ENCODE data around the gene TRIM72.
"Not testable (repeated sequence)": the region's sequence is repeated elsewhere in the genome, so short reads cannot be mapped to it uniquely, and the experiment has no call there.

Gene TRIM72

DNA sequence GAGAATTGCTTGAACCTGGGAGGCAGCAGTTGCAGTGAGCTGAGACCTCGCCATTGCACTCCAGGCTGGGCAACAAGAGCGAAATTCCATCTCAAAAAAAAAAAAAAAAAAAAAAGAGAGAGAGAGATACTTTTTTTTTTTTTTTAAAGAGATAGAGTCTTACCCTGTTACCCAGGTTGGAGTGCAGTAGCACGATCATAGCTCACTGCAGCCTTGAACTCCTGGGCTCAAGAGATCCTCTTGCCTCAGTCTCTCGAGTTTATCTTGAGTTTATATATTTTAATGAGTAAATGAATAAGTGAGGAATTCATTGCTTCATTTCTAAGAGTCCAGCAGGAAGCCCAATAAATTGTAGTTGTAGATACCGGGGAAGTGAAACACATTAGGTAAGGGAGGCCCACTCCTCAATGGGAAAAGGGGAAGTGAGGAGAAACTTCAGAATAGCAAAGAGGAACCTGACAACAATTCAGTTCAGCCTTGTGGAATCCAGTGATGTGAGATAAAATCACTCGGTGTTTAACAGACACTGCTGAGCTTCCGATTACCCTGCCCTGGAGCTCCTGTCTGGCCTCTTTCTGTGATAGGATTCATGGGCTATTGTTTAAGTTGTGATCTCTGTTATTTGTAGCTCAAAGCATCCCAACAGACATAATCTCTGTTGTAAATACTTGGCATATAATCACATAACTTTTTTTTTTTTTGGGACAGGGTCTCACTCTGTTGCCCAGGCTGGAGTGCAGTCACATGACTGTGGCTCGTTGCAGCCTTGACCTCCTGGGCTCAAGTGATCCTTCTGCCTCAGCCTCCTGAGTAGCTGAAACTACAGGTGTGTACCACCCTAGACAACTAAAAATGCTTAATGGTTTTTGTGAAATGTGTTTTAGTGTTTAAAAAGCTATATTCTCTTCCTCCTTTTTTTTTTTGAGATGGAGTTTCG, 30.1 kb downstream of the TRIM72 start:
- H3K9me3 Mint-ChIP-seq: no peaks in the 10 kb centered on the region
- peaks cover 7 to 19% of the 10 kb centered on the region in 2 donors for H3K4me1 Mint-ChIP-seq
- H3K27me3 Mint-ChIP-seq: peaks cover 0 to 5% of the 10 kb centered on the region in 2 donors
- peak; percentile 96 to 97 for ATAC-seq (replicated peaks)
- no peak overlapping the region for H3K27ac Mint-ChIP-seq
- H3K4me3 Mint-ChIP-seq: peak overlapping the region in 1 of 2 donors; percentile 16
- peak; percentile 29 for DNase-seq
- H3K36me3 Mint-ChIP-seq: no peaks in the 10 kb centered on the region

DNA sequence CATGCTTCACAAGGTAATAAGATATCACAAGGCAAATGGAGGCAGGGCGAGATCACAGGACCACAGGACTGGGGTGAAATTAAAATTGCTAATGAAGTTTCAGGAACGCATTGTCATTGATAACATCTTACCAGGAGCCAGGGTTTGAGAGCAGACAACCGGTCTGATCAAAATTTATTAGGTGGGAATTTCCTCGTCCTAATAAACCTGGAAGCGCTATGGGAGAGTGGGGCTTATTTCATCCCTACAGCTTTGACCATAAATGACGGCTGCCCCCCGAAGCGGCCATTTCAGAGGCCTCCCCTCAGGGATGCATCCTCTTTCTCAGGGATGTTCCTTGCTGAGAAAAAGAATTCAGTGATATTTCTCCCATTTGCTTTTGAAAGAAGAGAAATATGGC, 31.7 kb downstream of the TRIM72 start:
- not testable (repeated sequence) for ATAC-seq (replicated peaks); H3K27ac Mint-ChIP-seq

DNA sequence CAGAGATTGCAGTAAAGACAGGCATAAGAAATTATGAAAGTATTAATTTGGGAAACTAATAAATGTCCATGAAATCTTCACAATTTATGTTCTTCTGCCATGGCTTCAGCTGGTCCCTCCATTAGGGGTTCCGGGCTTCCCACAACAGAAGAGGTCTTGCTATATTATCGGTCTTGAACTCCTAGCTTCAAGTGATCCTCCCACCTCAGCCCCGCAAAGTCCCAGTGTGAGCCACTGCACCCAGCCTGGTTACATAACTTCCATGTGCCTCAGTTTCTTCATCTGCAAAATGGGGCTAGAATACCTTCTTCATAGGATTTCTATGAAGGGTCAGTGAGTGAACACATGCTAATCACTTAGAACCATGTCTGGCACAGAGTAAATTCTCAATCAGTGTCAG, 32.4 kb downstream of the TRIM72 start:
- ATAC-seq (replicated peaks) (no peak), DNase-seq (no peak)
- Mint-ChIP-seq H3K27ac (no peak overlapping the region), H3K36me3 (no peaks in the 10 kb centered on the region), H3K9me3 (no peaks in the 10 kb centered on the region), H3K4me1 (peaks cover 9 to 27% of the 10 kb centered on the region in 2 donors), H3K27me3 (peaks cover 6 to 12% of the 10 kb centered on the region in 2 donors), H3K4me3 (no peak overlapping the region)

More for the DNA sequence above, 31.7 kb downstream of the TRIM72 start:
- DNase-seq, H3K36me3 Mint-ChIP-seq, H3K9me3 Mint-ChIP-seq, H3K4me3 Mint-ChIP-seq: not testable (repeated sequence)
- H3K27me3 Mint-ChIP-seq: peaks cover 6 to 12% of the 10 kb centered on the region in 2 donors
- H3K4me1 Mint-ChIP-seq: peaks cover 9 to 27% of the 10 kb centered on the region in 2 donors

DNA sequence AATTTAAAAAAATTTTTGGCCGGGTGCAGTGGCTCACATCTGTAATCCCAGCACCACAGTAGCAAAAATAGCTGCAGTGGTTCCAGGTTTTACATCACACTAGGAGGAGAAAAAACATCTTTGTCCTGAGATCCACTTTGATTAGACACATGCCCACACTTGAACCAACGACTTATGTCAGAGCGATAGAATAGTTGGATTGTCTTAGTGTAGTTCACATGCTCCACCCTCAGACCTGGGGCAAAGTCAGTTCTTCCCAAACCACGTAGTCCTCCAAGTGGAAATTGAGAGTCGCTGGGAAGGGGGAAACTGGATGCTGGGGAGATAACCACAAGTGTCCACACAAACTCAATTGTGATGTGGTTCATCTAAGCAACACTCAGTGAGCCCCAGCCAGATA, 34.4 kb downstream of the TRIM72 start:
- DNase-seq: no peak
- no peak for ATAC-seq (replicated peaks)
- Mint-ChIP-seq H3K36me3 (peaks cover 0 to 2% of the 10 kb centered on the region in 2 donors), H3K27ac (no peak overlapping the region), H3K4me3 (no peak overlapping the region), H3K9me3 (no peaks in the 10 kb centered on the region), H3K4me1 (peaks cover 9 to 29% of the 10 kb centered on the region in 2 donors), H3K27me3 (peaks cover 17 to 27% of the 10 kb centered on the region in 2 donors)

DNA sequence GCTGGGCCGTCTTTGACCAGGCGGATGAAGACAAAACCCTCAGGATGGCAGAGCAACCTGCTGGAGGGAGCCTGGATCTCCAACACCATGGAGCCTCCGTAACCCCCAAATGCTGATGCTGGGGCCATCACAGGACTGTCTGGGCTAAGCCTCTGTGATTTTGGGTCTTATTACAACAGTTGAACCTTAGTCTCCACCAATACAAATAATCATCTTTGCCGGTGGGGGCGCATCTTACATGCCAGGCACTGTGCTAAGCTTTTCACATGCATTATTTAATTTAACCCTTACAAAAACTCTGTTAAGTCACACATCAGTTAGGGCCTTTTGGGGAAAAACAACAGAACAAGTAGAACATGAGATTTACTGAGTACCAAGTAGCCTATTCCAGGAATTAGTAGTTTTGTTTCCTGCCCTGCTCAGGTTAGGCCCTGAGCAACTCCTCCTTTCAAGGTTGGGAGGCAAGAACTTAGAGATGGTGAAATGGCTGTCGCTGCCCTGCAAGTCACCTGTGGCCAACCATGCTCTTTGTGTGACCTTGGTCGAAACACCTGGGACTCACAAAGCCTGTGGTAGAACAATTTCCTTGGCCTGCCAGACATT, 37.0 kb downstream of the TRIM72 start:
- Mint-ChIP-seq H3K27me3 (peaks cover 22 to 27% of the 10 kb centered on the region in 2 donors), H3K4me3 (no peak overlapping the region), H3K36me3 (peaks cover 0 to 2% of the 10 kb centered on the region in 2 donors), H3K27ac (no peak overlapping the region), H3K9me3 (no peaks in the 10 kb centered on the region), H3K4me1 (peaks cover 14 to 27% of the 10 kb centered on the region in 2 donors)
- DNase-seq (no peak), ATAC-seq (replicated peaks) (no peak)

DNA sequence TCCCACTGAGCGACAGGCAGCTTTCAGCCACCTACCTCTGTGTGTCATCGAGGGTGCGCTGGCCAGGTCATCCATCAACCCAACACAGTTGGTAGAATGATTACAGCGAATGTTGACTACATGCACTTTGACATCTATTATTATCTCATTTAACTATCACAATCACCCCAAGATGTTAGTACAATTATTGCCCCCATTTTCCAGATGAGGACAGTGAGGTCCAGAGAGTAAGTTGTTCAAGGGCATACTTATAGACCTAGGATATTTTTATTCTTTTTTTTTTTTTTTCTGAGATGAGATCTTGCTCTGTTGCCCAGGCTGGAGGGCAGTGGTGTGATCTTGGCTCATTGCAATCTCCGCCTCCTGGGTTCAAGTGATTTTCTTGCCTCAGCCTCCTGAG, 37.5 kb downstream of the TRIM72 start:
- Mint-ChIP-seq H3K9me3 (no peaks in the 10 kb centered on the region), H3K27ac (no peak overlapping the region), H3K4me1 (peaks cover 14 to 27% of the 10 kb centered on the region in 2 donors), H3K36me3 (peaks cover 0 to 2% of the 10 kb centered on the region in 2 donors), H3K27me3 (peaks cover 22 to 27% of the 10 kb centered on the region in 2 donors), H3K4me3 (no peak overlapping the region)
- ATAC-seq (replicated peaks) (no peak), DNase-seq (no peak)

DNA sequence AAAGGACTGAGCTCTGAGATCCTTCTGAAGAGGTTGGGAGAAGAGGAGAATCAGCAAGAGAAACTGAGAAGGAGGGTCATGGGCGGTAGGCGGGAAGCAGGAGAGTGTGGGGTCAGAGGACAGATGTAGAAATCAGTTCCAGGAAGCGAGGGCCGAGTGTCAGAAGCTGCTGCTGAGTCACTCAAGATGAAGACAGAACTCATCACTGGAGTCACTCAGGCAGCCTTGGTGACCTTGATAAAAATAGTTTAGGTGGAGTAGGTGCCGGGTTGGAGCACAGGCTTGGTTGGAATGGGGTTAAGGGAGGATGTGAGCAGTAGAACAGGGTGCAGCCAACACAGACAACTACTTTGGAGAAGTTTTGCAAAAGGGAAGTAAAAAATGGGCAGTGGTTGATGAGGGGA, 39.7 kb downstream of the TRIM72 start:
- DNase-seq (no peak), ATAC-seq (replicated peaks) (peak; percentile 57 to 68)
- Mint-ChIP-seq H3K27ac (peak overlapping the region; percentile 60), H3K9me3 (no peaks in the 10 kb centered on the region), H3K27me3 (peaks cover 22 to 26% of the 10 kb centered on the region in 2 donors), H3K4me3 (peak overlapping the region; percentile 5 to 44), H3K36me3 (peaks cover 0 to 2% of the 10 kb centered on the region in 2 donors), H3K4me1 (peaks cover 14 to 27% of the 10 kb centered on the region in 2 donors)

DNA sequence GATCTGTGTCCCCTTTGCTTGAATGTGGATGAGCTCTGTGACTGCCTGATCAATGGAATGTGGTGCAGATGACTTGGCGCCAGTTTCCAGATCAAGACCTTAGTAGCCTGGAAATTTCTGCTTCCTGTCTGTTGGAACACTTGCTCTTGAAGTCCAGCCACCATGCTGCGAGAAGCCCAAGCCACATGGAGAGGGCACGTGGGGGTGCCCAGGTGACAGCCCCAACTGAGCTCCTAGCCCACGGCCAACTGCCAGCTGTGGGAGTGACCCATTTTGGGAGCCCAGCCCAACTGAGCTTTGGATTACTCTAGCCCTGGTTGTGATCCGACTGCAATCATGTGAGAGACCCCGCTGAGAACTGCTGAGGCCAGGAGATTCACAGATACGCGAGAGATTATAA, 42.5 kb downstream of the TRIM72 start:
- ATAC-seq (replicated peaks) (no peak), DNase-seq (no peak)
- Mint-ChIP-seq H3K27me3 (peaks cover 15 to 16% of the 10 kb centered on the region in 2 donors), H3K27ac (no peak overlapping the region), H3K36me3 (peaks cover 0 to 3% of the 10 kb centered on the region in 2 donors), H3K4me3 (no peak overlapping the region), H3K4me1 (peaks cover 22 to 36% of the 10 kb centered on the region in 2 donors), H3K9me3 (no peaks in the 10 kb centered on the region)

DNA sequence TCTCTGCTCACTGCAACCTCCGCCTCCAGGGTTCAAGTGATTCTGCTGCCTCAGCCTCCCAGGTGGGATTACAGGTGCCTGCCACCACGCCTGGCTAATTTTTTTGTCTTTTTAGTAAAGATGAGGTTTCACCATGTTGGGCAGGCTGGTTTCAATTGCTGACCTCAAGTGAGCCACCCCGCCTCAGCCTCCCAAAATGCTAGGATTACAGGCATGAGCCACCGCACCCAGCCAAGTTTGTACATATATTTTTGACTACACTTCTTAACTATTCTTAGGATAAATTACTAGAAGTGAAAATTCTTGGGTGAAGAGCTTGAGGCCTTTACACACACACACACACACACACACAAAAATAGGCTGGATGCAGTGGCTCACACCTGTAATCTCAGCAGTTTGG, 44.4 kb downstream of the TRIM72 start:
- Mint-ChIP-seq H3K27ac (no peak overlapping the region), H3K27me3 (peaks cover under 1 to 5% of the 10 kb centered on the region in 2 donors), H3K9me3 (no peaks in the 10 kb centered on the region), H3K36me3 (peaks cover 0 to 1% of the 10 kb centered on the region in 2 donors), H3K4me1 (peaks cover 30 to 39% of the 10 kb centered on the region in 2 donors), H3K4me3 (no peak overlapping the region)
- no peak for ATAC-seq (replicated peaks)
- DNase-seq: no peak

DNA sequence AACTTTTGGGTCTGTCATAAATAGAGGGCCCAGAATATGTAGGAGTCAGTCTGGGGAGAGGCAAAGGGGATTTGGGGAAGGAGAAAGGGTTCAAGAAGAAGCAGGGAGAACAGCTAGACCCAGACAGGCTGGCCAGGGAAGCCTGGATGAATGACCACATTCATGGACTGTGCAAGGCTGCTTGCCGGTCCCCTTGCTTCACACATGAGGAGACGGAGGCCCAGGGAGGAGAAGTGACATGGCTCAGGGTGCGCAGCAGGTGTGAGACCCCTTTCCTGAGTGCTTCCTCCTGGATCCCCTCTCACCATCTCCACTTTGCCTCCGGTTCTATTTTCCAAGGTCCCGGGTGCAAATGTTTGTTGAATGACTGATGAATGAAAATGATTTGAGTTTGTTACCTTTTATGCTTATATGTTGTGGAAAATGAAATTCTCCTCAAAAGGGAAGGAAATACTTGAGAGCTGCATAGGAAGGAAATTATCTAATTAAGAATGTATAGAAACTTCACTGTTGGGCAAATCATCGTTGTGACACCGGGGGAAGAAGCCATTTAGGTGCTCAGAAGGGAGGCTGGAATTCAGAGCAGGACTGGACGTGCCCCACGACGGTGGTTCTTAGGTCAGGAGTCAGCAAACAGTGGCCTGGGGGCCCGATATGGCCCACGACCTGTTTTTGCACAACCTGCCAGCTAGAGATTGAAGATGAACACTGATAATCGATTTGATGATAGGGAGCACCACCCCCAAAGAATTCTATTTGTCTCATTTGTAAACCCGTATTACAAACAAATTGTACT, 46.4 kb downstream of the TRIM72 start:
- no peak for ATAC-seq (replicated peaks)
- Mint-ChIP-seq H3K4me3 (peak overlapping the region; percentile 61 to 72), H3K36me3 (peaks cover 3% of the 10 kb centered on the region in 2 donors), H3K9me3 (no peaks in the 10 kb centered on the region), H3K27ac (peak overlapping the region; percentile 42), H3K4me1 (peaks cover 27 to 39% of the 10 kb centered on the region in 2 donors), H3K27me3 (no peaks in the 10 kb centered on the region)
- no peak for DNase-seq

DNA sequence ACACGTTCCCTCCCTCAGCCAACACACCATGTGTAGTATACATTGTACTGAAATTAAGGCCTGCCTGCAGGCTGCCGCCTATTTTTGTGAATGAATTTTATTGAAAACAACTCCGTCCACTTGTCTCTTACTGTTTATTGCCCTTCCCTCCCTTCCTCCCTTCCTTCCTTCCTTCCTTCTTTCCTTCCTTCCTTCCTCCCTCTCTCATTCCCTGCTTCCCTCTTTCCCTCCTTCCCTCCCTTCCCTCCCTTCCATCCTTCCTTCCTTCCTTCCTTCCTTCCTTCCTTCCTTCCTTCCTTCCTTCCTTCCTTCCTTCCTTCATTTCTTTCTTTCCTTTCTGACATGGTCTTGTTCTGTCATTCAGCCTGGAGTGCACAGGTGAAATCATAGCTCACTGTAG, 48.2 kb downstream of the TRIM72 start:
- H3K27me3 Mint-ChIP-seq: no peaks in the 10 kb centered on the region
- no peak overlapping the region for H3K4me3 Mint-ChIP-seq
- no peak for DNase-seq
- H3K4me1 Mint-ChIP-seq: peaks cover 35 to 55% of the 10 kb centered on the region in 2 donors
- peaks cover 3 to 4% of the 10 kb centered on the region in 2 donors for H3K36me3 Mint-ChIP-seq
- no peak for ATAC-seq (replicated peaks)
- H3K9me3 Mint-ChIP-seq: no peaks in the 10 kb centered on the region
- H3K27ac Mint-ChIP-seq: no peak overlapping the region

DNA sequence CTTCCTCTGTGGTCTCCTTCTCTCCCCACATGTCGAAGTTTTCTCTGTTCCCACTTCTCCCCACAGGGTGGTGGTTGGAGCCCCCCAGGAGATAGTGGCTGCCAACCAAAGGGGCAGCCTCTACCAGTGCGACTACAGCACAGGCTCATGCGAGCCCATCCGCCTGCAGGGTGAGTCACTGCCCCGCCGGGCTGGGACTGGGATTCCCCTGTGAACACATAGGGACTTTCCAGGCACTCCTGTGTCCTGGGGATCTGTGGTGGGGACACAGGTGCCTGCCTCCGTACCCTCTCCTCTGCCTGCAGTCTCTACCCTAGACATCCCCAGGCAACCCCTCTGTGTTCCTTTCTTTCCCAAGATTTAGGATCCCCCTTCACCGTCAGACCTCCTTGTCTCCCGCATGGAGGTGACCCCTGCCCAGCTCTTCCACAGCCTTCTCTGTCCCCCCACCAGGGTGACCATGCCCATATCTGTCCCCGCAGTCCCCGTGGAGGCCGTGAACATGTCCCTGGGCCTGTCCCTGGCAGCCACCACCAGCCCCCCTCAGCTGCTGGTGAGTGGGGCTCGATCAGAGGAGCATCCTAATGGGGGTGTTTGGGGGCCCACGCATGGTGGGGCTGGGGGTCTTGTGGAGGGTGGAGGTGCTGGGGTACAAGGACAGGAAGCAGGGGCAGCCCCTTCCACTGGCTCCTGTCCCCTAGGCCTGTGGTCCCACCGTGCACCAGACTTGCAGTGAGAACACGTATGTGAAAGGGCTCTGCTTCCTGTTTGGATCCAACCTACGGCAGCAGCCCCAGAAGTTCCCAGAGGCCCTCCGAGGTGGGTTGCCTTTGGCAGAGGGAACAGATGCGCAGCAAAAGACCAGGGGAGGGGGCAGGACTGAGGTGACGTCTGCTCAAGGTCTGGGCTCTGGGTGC, 51.7 kb downstream of the TRIM72 start:
- Mint-ChIP-seq H3K27me3 (no peaks in the 10 kb centered on the region), H3K4me1 (peaks cover 39 to 67% of the 10 kb centered on the region in 2 donors), H3K4me3 (peak overlapping the region; percentile 70 to 76), H3K36me3 (peaks cover 1 to 7% of the 10 kb centered on the region in 2 donors), H3K27ac (peak overlapping the region; percentile 98), H3K9me3 (no peaks in the 10 kb centered on the region)
- ATAC-seq (replicated peaks): peak; percentile 92 to 93
- peak; percentile 85 for DNase-seq

DNA sequence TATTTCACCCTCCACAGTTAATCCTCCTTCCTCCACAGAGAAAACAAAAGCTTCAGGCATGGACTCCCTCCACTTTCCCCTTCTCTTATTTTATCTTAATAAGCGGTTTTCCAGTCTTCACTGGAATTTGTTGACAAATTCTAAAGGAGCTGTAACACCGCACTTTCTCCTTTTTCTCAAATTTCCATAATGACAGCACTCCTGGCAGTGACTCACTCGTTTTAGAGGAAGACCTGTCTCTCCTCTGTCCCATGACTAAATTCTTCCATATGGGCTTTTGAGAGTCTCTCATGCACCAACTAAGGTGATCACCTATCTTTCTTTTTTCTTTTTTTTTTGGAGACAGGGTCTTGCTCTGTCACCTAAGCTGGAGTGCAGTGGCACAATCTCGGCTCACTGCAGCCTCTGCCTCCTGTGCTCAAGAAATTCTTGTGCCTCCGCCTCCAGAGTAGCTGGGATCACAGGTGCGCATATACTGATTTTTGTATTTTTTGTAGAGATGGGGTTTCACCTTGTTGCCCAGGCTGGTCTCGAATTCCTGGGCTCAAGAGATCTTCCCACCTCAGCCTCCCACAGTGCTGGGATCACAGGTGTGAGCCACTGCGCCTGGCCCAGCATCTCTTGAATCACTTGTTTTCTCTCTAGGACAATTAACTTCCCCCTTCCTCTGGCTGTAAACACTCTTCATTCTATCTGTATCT, 53.6 kb downstream of the TRIM72 start:
- peak overlapping the region; percentile 21 for H3K27ac Mint-ChIP-seq
- H3K36me3 Mint-ChIP-seq: peaks cover 1 to 7% of the 10 kb centered on the region in 2 donors
- H3K27me3 Mint-ChIP-seq: no peaks in the 10 kb centered on the region
- ATAC-seq (replicated peaks): no peak
- peaks cover 32 to 57% of the 10 kb centered on the region in 2 donors for H3K4me1 Mint-ChIP-seq
- no peaks in the 10 kb centered on the region for H3K9me3 Mint-ChIP-seq
- no peak overlapping the region for H3K4me3 Mint-ChIP-seq
- DNase-seq: no peak

Data from stimulated activated naive B cell treated with anti-CD40 and anti-IgM and Interleukin-4, amounts not matched to agents 10 μg/mL and 1 μg/mL and 100 μg/mL, for 72 hours (primary cell).